Measurements from ENCODE around the gene TSC2.

DNA sequence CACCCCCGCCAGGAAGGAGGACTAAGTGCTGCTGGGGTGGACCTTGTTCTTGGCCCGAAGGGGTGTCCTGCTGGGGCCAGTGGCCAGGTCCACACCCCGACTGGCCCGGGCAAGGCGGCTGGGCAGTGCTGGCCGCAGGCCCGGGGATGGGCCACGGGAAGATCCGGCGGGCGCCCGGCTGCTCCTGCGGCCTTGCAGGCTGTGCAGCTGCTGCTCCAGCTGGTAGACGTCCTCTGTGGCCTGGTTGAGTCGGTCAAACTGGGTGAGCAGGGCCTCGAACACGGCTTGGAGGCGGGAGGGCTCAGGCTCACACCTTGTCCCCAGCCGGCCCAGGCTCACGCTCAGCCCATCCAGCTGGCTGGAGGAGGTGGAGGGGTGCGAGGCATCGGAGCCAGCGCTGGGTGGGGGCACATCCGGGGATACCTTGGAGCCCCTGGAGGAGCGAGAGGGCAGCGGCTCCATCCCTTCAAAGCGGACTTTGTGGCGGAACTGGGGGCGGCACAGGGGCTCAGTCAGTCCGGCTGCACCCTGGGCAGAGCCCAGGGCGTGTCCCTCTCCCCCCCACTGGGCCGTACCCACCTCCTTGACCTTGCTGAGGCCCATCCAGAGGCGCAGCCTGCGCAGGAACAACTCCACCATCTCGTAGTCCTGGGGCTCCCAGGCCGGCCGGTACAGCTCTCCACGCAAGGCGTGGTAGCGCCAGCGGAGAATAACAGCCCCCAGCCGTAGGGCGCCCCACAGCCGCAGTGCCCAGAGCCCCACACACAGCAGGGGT lies 42.1 kb downstream of the TSC2 start:
- TF ChIP-seq, protein P1, sequence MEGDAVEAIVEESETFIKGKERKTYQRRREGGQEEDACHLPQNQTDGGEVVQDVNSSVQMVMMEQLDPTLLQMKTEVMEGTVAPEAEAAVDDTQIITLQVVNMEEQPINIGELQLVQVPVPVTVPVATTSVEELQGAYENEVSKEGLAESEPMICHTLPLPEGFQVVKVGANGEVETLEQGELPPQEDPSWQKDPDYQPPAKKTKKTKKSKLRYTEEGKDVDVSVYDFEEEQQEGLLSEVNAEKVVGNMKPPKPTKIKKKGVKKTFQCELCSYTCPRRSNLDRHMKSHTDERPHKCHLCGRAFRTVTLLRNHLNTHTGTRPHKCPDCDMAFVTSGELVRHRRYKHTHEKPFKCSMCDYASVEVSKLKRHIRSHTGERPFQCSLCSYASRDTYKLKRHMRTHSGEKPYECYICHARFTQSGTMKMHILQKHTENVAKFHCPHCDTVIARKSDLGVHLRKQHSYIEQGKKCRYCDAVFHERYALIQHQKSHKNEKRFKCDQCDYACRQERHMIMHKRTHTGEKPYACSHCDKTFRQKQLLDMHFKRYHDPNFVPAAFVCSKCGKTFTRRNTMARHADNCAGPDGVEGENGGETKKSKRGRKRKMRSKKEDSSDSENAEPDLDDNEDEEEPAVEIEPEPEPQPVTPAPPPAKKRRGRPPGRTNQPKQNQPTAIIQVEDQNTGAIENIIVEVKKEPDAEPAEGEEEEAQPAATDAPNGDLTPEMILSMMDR (IDR thresholded peaks at IDR 0.05) = no peak
- no peak for TF ChIP-seq POLR2A (IDR thresholded peaks at IDR 0.05)
